ENCODE results near the gene MCCC1.

The MCCC1 gene

GRCh38 chr3:182972387-182972786 is 126.9 kb downstream of the MCCC1 start:
- TF ChIP-seq, protein P1, sequence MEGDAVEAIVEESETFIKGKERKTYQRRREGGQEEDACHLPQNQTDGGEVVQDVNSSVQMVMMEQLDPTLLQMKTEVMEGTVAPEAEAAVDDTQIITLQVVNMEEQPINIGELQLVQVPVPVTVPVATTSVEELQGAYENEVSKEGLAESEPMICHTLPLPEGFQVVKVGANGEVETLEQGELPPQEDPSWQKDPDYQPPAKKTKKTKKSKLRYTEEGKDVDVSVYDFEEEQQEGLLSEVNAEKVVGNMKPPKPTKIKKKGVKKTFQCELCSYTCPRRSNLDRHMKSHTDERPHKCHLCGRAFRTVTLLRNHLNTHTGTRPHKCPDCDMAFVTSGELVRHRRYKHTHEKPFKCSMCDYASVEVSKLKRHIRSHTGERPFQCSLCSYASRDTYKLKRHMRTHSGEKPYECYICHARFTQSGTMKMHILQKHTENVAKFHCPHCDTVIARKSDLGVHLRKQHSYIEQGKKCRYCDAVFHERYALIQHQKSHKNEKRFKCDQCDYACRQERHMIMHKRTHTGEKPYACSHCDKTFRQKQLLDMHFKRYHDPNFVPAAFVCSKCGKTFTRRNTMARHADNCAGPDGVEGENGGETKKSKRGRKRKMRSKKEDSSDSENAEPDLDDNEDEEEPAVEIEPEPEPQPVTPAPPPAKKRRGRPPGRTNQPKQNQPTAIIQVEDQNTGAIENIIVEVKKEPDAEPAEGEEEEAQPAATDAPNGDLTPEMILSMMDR (IDR thresholded peaks at IDR 0.05; ENCODE audit: low read depth, low read length), result no peak
- H3K27me3 ChIP-seq, result no peaks in the 10 kb centered on the region
- H3K4me1 ChIP-seq, result no peaks in the 10 kb centered on the region; the same call in 1 of the 2 replicates
- DNase-seq, result no peak
- no peaks in the 10 kb centered on the region; the same call in 1 of the 2 replicates for H3K36me3 ChIP-seq
- H3K9me3 ChIP-seq, result no peaks in the 10 kb centered on the region
- no peak overlapping the region for H3K4me3 ChIP-seq (ENCODE audit: low read depth, low read length)

DNA sequence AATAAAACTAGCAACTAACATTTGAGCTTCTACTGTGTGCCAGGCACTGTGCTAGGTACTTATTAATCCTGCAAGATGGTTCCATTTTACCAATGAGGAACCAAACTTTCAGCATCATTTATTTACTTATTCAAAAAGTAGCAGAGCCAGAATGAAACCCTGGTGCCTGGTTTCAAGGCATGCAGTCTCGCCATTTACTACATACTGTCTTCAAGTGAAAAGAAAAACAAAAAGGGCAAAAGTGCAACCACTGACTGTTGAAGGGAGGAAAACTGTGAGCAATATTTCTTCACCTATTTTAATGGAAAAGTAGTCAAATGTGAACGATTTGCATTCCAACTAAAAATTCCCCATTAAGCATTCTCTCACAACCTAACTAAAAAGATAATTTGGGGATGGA is 127.7 kb downstream of the MCCC1 start:
- no peak overlapping the region for H3K4me3 ChIP-seq (ENCODE audit: low read depth, low read length)
- H3K4me1 ChIP-seq, result no peaks in the 10 kb centered on the region; the same call in 1 of the 2 replicates
- no peak for DNase-seq
- no peaks in the 10 kb centered on the region for H3K9me3 ChIP-seq
- no peaks in the 10 kb centered on the region for H3K27me3 ChIP-seq
- TF ChIP-seq, protein P1 (IDR thresholded peaks at IDR 0.05; ENCODE audit: low read depth, low read length), result no peak
- no peaks in the 10 kb centered on the region for H3K36me3 ChIP-seq

- no peak for DNase-seq
- no peaks in the 10 kb centered on the region for H3K4me1 ChIP-seq
- H3K4me3 ChIP-seq (ENCODE audit: low read depth, low read length), result no peak overlapping the region
- no peaks in the 10 kb centered on the region for H3K27me3 ChIP-seq
- H3K9me3 ChIP-seq, result no peaks in the 10 kb centered on the region
- TF ChIP-seq, protein P1 (IDR thresholded peaks at IDR 0.05; ENCODE audit: low read depth, low read length), result no peak
- no peaks in the 10 kb centered on the region for H3K36me3 ChIP-seq
Measured at GRCh38 chr3:182970811-182971418, 128.4 kb downstream of the MCCC1 start.

- no peaks in the 10 kb centered on the region for H3K36me3 ChIP-seq
- H3K4me3 ChIP-seq (ENCODE audit: low read depth, low read length), result no peak overlapping the region
- H3K9me3 ChIP-seq, result no peaks in the 10 kb centered on the region
- no peaks in the 10 kb centered on the region for H3K27me3 ChIP-seq
- TF ChIP-seq, protein P1 (IDR thresholded peaks at IDR 0.05; ENCODE audit: low read depth, low read length), result no peak
- H3K4me1 ChIP-seq, result no peaks in the 10 kb centered on the region
- DNase-seq, result no peak
Measured at GRCh38 chr3:182969853-182970252, 129.4 kb downstream of the MCCC1 start.

DNA sequence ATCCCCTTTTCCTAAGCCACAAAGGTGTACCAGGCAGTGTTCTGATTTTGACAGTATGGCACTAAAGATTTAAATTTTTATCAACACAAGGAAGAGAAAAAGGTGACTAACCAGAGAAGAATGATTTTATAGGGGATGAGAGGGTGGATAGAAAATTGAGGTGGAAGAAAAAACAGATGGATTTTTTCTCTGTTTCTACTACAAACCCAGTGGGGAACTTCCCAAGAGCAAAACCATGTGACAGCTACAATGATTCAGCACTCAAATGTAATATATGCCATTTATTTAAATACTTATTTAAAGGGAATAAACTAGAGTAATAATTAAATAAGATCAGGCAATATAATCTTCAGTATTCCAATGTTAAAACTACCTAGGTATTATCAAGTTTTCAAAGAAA is 130.0 kb downstream of the MCCC1 start:
- Histone ChIP-seq H3K27me3 (no peaks in the 10 kb centered on the region), H3K9me3 (no peaks in the 10 kb centered on the region), H3K4me3 (ENCODE audit: low read depth, low read length) (no peak overlapping the region), H3K36me3 (no peaks in the 10 kb centered on the region), H3K4me1 (no peaks in the 10 kb centered on the region)
- no peak for DNase-seq
- TF ChIP-seq, protein P1 (IDR thresholded peaks at IDR 0.05; ENCODE audit: low read depth, low read length), result no peak
